ENCODE results near the gene TPK1. TPM values are rescaled to one million over a fixed set of nuclear protein-coding genes. Genes with fewer than 3 reads are reported as not detected.

The TPK1 gene
- total RNA-seq, 1 donor from 2014 or later = 7.6 TPM

DNA sequence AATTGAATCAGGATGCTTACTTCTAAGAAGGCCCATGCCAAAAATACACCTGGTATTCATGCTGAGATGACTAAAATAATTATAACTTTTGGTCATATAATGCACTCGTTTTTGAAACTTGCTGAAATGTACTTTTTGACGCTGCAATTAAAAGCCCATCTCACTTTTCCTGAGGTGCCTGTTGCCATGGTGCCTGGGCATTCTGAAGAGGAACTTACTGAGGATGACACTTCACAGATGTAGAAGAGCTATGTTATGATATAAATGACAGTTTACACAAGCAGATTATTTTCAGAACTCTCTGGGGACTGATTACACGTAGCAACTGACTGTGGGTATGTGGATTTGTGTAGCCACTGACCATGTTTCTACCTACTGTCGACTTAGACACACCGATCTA is 182.4 kb downstream of the TPK1 start:
- H3K4me3 ChIP-seq = no peak overlapping the region
- H3K4me1 ChIP-seq = no peaks in the 10 kb centered on the region
- TF ChIP-seq, protein P1, sequence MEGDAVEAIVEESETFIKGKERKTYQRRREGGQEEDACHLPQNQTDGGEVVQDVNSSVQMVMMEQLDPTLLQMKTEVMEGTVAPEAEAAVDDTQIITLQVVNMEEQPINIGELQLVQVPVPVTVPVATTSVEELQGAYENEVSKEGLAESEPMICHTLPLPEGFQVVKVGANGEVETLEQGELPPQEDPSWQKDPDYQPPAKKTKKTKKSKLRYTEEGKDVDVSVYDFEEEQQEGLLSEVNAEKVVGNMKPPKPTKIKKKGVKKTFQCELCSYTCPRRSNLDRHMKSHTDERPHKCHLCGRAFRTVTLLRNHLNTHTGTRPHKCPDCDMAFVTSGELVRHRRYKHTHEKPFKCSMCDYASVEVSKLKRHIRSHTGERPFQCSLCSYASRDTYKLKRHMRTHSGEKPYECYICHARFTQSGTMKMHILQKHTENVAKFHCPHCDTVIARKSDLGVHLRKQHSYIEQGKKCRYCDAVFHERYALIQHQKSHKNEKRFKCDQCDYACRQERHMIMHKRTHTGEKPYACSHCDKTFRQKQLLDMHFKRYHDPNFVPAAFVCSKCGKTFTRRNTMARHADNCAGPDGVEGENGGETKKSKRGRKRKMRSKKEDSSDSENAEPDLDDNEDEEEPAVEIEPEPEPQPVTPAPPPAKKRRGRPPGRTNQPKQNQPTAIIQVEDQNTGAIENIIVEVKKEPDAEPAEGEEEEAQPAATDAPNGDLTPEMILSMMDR (IDR thresholded peaks at IDR 0.05) = no peak
- H3K9me3 ChIP-seq = no peaks in the 10 kb centered on the region
- no peaks in the 10 kb centered on the region for H3K36me3 ChIP-seq
- intact Hi-C loops (cut with DNase I) = no loop called here
- no peak overlapping the region for H3K27ac ChIP-seq
- no peak for ATAC-seq
- DNase-seq = no peak
- H3K27me3 ChIP-seq = no peaks in the 10 kb centered on the region

DNA sequence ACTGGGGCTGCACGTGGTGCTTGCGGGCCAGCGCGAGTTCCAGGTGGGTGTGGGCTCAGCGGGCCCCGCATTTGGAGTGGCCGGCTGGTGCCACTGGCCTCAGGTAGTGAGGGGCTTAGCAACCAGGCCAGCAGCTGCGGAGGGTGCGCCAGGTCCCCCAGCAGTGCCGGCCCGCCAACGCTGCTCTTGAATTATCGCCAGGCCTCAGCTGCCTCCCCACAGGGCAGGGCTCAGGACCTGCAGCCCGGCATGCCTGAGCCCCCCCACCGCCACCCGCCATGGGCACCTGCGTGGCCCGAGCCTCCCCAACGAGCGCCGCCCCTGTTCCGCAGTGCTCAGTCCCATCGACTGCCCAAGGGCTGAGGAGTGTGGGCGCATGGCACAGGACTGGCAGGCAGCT is 185.4 kb downstream of the TPK1 start:
- ATAC-seq (no peak), DNase-seq (no peak)
- Histone ChIP-seq H3K4me3 (no peak overlapping the region), H3K4me1 (no peaks in the 10 kb centered on the region), H3K36me3 (no peaks in the 10 kb centered on the region), H3K9me3 (no peaks in the 10 kb centered on the region), H3K27ac (no peak overlapping the region), H3K27me3 (no peaks in the 10 kb centered on the region)
- intact Hi-C loops (cut with DNase I) = no loop called here
- TF ChIP-seq, protein P1 (IDR thresholded peaks at IDR 0.05) = no peak

DNA sequence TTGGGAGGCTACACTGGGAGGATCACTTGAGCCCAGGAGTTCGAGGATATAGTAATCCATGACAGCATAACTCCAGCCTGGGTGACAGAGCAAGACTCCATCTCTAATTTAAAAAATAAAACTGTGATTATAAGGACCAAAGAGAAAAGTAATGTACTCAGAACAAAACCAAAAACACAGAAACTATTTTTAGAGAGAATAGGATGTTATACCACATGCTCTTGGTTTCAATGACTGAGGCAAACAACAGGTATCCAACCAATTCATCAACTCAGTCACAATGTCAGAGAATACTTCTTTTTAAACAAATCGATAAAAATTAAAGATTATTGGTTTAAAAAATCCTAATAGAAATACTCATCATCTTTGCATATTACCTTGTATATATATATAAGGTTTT is 186.7 kb downstream of the TPK1 start:
- Histone ChIP-seq H3K36me3 (no peaks in the 10 kb centered on the region), H3K27me3 (no peaks in the 10 kb centered on the region), H3K4me1 (no peaks in the 10 kb centered on the region), H3K4me3 (no peak overlapping the region), H3K9me3 (no peaks in the 10 kb centered on the region), H3K27ac (no peak overlapping the region)
- ATAC-seq (no peak), DNase-seq (no peak)
- TF ChIP-seq, protein P1 (IDR thresholded peaks at IDR 0.05) = no peak
- intact Hi-C loops (cut with DNase I) = no loop called here

DNA sequence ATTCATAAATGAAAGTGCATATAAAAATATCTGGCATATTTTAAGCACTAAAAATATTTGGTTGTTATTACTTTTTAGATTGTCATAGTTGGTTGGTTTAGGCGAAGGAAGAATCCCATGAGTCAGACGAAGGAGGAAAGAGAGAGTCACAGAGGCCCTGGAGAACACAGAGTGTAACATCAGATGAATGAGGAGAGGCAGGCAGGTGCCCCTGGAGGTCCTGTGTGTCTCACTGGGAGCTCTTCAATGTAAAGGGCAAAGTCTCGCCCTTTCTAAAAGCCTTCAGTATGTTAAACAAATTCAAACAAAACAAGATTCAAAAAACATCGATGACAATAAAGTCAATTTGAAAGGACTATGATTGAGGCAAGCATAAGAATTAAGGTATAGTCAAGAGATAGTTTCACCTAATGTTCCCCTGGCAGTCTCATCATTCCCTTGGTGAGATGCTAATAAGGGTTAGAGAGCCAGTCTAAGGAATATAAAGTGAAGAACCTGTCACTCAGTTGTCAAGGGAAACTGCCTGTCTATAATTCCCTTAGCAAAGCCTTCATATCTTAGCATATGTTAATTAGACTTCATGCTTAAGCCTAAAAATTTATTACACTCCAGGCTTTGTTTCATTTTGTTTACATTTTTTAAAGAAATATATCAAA is 194.3 kb downstream of the TPK1 start:
- DNase-seq (no peak), ATAC-seq (no peak)
- Histone ChIP-seq H3K4me3 (no peak overlapping the region), H3K27me3 (no peaks in the 10 kb centered on the region), H3K36me3 (no peaks in the 10 kb centered on the region), H3K27ac (no peak overlapping the region), H3K4me1 (no peaks in the 10 kb centered on the region), H3K9me3 (no peaks in the 10 kb centered on the region)
- TF ChIP-seq, protein P1 (IDR thresholded peaks at IDR 0.05) = no peak
- intact Hi-C loops (cut with DNase I) = no loop called here

DNA sequence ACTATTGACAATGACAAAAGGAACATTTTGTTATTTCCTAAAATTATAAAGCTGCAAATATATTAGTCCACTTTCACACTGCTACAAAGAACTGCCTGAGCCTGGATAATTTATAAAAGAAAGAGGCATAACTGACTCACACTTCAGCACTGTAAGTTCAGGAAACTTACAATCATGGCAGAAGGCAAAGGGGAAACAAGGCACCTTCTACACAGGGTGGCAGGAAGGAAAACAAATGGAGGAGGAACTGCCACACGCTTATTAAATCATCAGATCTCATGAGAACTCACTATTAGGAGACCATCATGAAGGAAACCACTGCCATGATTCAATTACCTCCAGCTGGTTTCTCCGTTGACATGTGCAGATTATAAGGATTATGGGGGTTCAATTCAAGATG is 203.1 kb downstream of the TPK1 start:
- ATAC-seq (no peak), DNase-seq (no peak)
- Histone ChIP-seq H3K4me3 (no peak overlapping the region), H3K27me3 (no peaks in the 10 kb centered on the region), H3K9me3 (no peaks in the 10 kb centered on the region), H3K27ac (no peak overlapping the region), H3K36me3 (no peaks in the 10 kb centered on the region), H3K4me1 (no peaks in the 10 kb centered on the region)
- TF ChIP-seq, protein P1 (IDR thresholded peaks at IDR 0.05) = no peak
- intact Hi-C loops (cut with DNase I) = no loop called here

DNA sequence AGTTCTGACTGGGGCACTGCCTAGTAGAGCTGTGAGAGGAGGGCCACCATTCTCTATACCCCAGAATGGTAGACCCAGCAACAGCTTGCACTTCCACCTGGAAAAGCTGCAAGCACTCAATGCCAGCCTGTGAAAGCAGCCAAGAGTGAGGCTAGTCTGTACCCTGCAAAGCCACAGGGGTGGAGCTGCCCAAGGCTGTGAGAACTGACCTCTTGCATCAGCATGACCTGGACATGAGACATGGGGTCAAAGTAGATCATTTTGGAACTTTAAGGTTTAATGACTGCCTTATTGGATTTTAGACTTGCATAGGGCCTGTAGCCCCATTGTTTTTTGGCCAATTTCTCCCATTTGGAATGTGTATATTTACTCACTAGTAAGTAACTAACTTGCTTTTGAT is 206.3 kb downstream of the TPK1 start:
- H3K9me3 ChIP-seq = no peaks in the 10 kb centered on the region
- no peaks in the 10 kb centered on the region for H3K36me3 ChIP-seq
- H3K4me1 ChIP-seq = no peaks in the 10 kb centered on the region
- no peak overlapping the region for H3K4me3 ChIP-seq
- H3K27me3 ChIP-seq = no peaks in the 10 kb centered on the region
- no peak overlapping the region for H3K27ac ChIP-seq
- intact Hi-C loops (cut with DNase I) = no loop called here
- TF ChIP-seq, protein P1 (IDR thresholded peaks at IDR 0.05) = no peak
- DNase-seq (no peak), ATAC-seq (no peak)

Data from upper lobe of right lung (tissue), 1 donor.